HG02884 (cell line): ENCODE measurements around the gene ISYNA1.

Experiments used
- ATAC-seq: cut with Tn5 transposase; IDR thresholded peaks from one replicate; pipeline ENCODE4 v1.9.1; 2021; ENCODE audit warnings: mild to moderate bottlenecking, moderate library complexity; ENCODE audit not compliant: unreplicated experiment

The ISYNA1 gene

DNA sequence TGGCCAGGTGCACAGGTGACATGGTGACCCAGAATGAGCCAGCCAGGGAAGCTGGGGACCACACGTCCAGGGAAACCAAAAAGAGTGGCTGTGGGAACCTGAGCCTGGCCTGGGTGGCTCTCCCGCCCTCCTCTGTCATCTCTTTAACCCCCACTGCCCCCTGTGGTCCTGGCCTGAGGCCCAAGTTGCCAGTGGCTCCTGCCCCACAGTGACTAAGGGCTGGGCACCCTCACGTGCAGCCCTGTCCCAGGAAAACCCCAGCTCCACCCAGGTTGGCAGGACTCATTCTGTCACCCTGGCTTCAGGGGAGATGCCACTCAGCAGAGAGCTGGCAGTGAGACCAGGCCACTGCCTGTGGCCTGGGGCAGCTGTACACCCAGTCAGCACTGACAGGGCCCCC, 30.6 kb upstream of the ISYNA1 start:
- ATAC-seq: no peak

- ATAC-seq: no peak
Observed at GRCh38 chr19:18467978-18468377, 30.0 kb upstream of the ISYNA1 start.

DNA sequence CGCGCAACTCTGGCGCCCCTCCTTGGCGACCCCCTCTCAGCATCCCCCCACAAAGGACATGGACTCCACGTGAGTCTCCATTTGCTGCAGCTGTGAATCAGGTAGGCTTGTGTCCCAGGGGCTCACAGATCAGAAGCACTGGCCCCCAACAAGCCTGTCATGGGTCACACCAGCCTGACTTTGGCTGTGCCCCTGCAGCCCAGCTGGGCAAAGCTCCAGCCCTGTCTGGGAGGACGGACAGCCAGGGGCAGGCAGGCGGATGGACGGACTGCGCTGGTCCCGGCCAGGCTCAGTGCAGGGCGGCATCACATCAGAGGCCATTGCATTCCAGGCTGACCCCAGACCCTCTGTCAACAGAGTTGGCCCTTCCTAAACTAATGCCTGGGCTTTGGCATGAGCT, 28.4 kb upstream of the ISYNA1 start:
- ATAC-seq: no peak

DNA sequence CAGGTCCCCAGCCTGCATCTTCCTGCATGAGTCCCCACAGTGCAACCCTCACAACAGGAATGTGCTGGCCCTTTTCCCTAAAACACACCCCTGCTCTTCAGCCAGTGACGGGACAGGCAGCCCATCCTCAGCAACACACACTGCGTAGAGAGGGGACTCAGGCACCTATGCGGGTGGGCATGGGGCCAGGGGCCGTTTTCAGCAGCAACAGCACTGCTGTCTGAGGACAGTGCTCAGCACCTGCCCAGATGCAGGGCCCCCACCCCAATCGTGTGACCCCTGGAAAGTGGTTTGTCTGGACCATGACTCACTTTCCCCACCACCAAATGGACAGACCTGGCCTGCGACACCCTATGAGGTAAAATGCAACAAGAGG, 28.0 kb upstream of the ISYNA1 start:
- no peak for ATAC-seq

- ATAC-seq: no peak
Observed at GRCh38 chr19:18465214-18465963, 27.5 kb upstream of the ISYNA1 start.

DNA sequence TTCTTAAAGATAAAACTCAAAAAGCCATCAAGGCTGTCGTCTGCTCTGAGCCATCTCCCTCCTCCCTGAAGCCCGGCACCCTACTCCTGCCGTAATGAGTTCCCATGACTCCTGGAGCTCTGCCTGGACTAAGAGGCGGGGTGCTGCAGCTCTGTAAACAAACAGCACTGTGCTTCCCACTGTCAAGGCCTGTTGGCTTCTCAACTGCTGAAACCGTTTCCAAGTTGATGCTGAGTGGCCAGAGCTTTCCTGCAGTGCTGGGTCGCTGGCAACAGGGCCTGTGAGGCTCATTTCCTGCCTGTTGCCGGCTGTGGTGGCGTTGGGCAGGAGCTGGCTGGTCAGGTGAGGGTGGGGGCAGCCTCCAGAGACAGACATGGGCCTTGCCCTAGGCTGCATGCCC, 26.7 kb upstream of the ISYNA1 start:
- no peak for ATAC-seq

GRCh38 chr19:18461471-18461870, 23.5 kb upstream of the ISYNA1 start:
- ATAC-seq: no peak

DNA sequence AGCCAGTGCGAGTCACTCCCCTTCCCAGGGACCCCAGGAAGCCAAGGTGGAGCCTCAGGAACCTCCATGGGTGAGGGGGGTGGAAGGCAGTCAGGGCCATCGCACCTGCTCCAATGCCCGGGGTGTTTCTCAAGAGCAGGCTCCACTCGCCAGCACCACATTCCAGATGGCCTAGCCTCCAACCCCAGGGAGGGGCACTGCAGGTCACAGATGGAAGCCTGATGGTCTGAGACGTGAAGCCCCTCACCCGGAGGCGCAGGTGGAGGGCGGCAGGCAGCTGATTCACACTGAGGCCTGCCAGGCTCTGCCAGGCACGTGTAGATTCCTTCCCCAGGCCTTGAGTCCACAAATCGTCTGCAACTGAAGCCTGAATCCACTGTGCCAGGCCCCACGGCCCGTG, 23.0 kb upstream of the ISYNA1 start:
- no peak for ATAC-seq

- ATAC-seq: no peak
Observed at GRCh38 chr19:18457483-18458331, 19.8 kb upstream of the ISYNA1 start.

DNA sequence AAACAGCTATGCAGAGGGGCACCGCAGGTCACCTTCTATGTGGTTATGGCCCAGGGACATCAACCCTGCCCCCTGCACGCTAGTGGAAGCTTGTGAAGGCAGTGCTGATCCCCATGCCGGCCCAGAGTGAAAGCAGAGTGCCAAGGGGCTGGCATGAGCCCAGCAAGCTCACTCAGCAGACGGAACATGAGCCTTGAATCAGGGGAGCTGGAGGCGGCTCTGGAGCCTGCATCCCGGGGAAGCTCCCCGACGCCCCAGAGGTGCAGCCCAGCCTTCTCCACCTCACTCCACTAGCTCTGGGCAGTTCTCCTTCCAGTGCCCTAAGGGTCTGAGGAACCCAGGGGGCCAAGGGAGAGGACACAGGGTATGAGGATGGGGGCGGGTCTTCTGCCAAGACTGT, 19.0 kb upstream of the ISYNA1 start:
- ATAC-seq: no peak

DNA sequence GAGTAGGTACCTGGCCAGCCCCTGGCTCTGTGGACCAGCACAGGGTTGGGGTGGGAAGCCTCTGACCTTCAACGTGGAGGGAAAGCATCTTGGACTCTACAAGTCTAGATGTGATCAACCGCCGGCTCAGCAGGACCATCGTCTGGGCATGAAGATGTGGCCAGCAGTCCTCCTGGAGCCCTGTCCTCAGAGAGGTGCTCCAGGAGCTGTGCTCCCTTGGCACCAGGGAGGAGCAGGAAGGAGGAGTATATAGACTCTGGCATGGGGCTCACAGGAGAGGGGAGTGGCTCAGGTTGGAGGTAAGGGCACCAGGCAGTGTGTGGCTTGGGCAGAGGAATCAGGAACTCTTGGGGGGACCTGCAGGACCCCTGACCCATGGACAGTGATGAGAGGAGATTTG, 18.3 kb upstream of the ISYNA1 start:
- no peak for ATAC-seq

DNA sequence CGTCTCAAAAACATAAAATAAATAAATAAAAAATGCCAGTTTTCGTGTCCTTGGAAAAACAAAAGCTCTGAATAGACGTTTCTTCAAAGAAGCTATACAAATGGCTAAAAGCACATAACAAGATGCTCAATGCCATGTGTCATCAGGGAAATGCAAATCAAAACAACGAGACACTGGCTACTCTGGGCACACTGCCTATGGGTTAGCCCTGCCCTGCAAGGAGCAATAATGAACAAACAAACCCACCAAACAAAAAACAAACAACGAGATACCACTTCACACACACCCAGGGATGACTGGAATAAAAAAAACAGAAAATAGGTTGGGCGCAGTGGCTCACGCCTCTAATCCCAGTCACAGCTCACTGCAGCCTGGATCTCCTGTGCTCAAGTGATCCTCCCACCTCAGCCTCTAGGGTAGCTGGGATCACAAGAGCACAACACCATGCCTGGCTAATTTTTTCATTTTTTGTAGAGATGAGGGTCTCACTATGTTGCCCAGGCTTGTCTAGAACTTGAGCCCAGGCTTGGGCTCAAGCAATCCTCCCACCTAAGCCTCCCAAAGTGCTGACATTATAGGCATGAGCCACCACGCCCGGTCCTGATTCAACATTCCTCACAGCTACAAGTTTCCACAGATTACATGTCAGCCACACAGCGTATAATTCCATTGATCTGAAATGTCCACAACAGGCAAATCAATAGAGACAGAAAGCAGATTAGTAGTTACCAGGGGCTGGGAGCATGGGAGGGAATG, 15.5 kb upstream of the ISYNA1 start:
- ATAC-seq: no peak

DNA sequence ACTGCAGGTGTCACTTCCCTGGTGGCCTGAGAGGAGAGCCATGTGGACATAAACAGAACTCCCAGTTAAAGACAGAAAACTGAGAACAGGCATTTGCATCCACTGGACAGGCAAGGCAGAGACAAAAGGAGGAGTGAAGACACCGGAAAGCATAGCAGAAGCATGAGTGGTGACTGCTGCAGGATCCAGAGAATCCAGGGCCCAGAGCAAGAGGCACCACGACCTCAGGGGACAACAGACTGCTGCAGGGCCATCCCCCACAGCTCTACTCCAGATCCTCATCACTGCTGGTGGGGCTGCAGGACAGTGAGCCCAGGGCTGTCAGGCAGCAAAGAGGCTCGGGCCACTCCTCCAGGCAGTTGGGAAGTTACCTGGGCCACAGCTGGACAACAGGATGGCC, 14.5 kb upstream of the ISYNA1 start:
- ATAC-seq: no peak

DNA sequence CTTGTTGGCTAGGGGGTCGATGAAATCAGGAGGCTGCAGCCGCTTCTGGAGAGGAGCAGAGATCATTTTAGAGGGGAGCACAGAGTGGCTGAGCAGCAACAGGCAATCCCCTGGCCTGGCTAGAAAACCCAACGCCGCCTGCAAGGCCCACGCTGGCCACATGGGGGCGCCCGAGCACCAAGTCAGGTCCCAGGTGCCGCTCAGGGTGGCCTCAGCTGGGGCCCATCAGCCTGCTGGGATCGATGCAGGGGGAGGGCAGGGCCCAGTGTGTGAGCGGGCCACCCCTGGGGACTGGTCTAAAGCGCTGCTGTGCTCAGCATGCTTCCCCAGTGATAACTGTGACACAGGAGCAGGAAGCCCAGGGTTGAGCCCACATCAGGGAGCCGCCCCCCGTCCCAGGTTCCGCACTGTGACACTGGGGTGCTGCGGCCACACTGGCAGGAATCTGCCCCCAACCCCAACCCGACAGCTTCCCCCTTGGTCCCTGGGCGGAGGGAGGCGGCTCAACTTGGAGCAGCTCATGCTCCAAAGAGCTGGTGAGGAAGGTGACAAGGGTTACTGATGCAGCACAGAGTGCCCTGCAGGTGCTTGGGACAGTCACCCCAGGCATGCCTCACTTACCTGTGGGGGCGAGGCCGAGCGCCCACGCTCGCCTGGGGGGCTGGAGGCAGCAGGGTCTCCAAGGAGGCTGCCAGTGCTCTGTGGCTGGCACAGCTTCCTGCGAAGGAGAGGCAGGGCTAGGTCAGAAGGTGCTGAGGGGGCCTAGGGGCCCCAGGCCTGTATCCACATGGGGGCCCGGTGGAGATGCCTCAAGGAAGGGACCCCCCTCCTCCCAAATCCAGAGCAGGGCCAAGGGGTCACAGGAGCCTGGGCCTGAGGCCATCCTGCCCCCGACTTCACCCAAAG, 13.3 kb upstream of the ISYNA1 start:
- no peak for ATAC-seq

GRCh38 chr19:18450021-18450930, 12.3 kb upstream of the ISYNA1 start:
- no peak for ATAC-seq

- ATAC-seq: no peak
Observed at GRCh38 chr19:18449552-18449951, 11.6 kb upstream of the ISYNA1 start.

DNA sequence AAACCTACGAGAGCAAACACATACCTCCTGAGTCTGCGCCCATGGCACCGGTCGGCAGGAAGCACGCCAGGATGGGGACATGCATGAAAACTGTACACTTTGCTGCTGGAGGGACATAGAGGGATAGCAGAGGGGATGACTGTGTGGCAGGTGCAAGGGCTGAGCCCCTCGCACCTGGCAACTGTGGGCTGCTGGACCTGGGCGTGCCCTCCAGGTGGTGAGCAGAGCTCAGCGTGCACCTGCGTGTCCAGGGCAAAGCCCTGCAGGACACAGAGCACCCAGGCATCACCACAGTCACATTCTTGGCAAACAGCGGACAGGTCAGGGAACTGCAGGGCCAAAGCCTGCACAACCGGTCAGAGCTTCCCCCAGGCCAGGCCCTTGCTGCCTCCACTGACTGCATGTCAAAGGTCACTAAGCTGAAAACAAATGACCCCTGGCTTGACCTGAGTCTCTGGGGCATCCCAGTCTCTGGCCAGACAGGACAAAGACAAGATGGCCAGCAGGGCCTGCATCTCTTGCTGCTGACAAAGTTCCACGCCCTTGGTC, 9.0 kb upstream of the ISYNA1 start:
- no peak for ATAC-seq

GRCh38 chr19:18446145-18446810, 8.3 kb upstream of the ISYNA1 start:
- ATAC-seq: no peak
